Pulmonary artery endothelial cell (primary cell): ENCODE data around the gene SLC13A2. TPM values are rescaled to one million over a fixed set of nuclear protein-coding genes. Genes with fewer than 3 reads are reported as not detected.

ENCODE experiments used
- DNase-seq: peaks from one replicate; pipeline ENCODE4 v3.0.0-alpha.2; 2011; ENCODE audit warnings: low read depth, low spot score
- total RNA-seq: library from RNA; depleted of rRNA; stranded (reverse); fragments of >200 nt; gene quantifications from 2 replicates; pipeline ENCODE4 v1.2.3, GENCODE V29; 2014

SLC13A2 gene
- total RNA-seq, 1 donor from 2014 or later, result not detected

GRCh38 chr17:28492352-28493310, 19.2 kb downstream of the SLC13A2 start:
- no peak for DNase-seq

- DNase-seq, result no peak
Observed at GRCh38 chr17:28493460-28493859, 20.0 kb downstream of the SLC13A2 start.

DNA sequence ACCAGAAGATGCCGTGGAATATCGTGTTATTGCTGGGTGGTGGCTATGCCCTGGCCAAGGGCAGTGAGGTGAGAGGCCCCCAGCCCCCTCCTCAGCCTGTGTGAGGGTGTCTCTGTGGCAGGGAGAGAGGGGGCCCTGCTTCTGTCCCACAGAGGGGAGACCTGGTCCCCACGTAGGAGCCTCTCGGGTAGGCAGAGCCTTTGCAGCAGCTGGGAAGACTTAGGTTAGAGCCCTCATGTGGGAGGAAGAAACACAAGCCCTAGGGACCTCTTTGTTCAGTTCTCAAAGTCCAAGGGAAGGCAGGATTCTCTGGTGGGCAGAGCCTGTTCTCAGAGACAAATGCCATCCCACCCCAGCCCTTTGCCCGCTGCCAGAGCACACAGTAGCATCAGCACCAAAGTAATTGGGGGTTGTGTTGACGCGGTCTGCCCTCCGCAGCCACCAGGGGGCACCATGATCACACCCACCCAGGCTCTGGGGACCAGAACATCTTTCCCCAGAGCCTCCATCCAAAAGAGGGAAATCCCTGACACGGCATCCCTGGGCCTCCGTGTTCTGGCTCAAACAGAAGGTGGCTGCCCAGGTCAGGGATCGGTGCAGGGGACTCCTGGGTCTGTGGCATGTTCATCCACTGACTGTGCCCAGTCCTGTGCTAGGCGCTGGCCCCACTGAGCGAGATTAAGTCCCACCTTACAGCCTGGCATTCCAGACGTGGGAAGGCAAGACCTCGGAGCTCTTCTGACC, 21.2 kb downstream of the SLC13A2 start:
- DNase-seq, result no peak

DNA sequence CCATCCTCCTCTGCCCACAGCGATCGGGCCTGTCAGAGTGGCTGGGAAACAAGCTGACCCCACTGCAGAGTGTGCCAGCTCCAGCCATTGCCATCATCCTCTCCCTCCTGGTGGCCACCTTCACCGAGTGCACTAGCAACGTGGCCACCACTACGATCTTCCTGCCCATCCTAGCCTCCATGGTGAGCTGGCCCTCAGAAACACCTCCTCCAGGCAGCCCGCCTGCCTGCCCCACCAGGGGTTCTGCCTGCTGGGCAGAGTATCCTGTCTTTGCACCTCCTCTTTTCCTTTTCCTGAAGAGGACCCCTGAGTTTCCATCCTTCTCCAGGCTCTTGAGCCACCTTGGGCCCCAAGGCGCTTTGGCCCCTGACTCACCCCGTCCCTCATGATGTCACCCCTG, 22.2 kb downstream of the SLC13A2 start:
- no peak for DNase-seq

- no peak for DNase-seq
Observed at GRCh38 chr17:28497931-28498330, 24.5 kb downstream of the SLC13A2 start.

DNA sequence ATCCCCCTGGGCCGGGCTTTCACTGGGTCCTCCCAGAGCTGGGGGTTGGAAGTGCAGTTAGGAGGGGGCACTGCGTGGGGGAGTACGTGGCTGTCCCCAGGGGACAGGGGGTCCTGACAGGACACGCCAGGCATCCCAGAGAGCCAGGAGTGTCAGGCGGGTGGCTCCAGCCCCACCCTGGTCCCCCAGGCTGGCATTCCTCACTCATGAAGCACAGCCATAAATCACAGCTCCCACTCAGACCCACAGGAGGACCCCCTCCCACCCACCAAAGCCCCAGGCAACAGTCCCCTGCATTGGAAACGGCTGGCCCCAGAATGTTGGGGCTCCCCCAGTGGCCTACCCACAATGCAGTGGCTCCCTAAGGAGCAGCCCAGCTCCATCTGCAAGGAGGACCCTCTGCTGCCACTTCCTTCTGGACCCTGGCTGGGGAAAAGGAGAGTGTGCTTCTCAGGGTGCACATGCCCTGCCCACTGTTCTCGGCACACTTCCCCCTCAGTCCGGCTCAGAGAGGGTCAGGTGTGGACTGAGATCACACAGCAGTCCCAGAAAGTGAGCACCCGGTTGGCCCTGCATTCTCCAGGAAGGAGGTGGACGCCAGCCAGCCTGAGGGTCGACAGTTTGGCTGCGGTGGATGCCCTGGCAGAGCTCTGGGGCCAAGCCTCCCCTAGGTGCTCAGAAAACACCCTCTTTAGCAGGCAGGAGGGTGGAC, 25.4 kb downstream of the SLC13A2 start:
- DNase-seq, result no peak

GRCh38 chr17:28499364-28499664, 25.9 kb downstream of the SLC13A2 start:
- no peak for DNase-seq

DNA sequence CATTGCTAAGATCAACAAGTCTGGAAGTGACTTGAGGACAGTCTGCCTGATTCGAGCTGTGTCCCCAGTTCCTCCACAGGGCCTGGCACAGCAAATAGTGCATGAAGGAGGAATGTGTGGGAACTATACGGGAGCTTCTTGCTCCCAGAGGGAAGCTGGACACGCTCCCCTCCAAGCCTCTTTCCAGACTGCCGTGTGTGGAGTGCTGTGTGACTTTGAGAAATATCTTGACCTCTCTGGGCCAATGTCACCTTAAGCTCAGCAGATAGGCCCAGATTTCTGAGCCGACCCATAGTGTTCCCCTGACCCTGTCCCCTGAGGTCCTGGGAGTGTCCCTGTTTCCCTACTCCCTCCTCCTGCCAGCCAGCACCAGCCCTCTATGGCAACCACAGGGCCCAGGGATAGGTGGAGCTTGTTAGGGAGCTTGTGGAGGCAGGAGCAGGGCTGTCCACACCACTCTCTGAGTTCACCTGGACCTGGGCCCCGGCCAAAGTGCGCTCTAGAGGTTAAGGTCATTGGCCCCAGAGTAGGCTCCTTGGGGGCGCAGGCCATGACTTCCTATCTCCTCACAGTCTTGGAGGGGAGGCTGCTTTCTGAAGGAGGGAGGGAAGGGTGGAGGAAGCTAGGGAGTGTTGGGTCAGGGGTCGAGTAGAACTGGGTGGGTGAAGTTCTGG, 26.4 kb downstream of the SLC13A2 start:
- no peak for DNase-seq

GRCh38 chr17:28500712-28501379, 27.4 kb downstream of the SLC13A2 start:
- DNase-seq, result no peak

GRCh38 chr17:28501421-28502284, 28.2 kb downstream of the SLC13A2 start:
- no peak for DNase-seq

DNA sequence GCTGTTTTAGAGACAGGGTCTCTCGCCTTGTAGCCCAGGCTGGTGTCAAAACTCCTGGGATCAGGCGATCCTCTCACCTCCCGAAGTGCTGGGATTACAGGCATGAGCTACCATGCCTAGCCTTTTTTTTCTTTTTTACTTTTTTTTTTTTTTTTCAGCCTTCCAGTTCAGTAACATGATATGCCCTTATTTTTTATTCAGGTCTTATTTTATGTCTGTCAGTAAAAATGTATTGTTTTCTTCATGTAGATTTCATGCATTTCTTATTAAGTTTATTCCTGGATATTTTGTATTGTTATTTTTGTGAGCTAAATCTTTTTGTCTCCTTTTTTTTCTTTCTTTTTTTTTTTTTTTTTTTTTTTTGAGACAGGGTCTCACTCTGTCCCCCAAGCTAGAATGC, 30.0 kb downstream of the SLC13A2 start:
- no peak for DNase-seq

- DNase-seq, result no peak
Observed at GRCh38 chr17:28505986-28506665, 32.7 kb downstream of the SLC13A2 start, which contains the start of gene FOXN1. TSS of gene FOXN1 (plus strand) at chr17:28506348. CDS start at chr17:28523970, 17,622 bp downstream.

DNA sequence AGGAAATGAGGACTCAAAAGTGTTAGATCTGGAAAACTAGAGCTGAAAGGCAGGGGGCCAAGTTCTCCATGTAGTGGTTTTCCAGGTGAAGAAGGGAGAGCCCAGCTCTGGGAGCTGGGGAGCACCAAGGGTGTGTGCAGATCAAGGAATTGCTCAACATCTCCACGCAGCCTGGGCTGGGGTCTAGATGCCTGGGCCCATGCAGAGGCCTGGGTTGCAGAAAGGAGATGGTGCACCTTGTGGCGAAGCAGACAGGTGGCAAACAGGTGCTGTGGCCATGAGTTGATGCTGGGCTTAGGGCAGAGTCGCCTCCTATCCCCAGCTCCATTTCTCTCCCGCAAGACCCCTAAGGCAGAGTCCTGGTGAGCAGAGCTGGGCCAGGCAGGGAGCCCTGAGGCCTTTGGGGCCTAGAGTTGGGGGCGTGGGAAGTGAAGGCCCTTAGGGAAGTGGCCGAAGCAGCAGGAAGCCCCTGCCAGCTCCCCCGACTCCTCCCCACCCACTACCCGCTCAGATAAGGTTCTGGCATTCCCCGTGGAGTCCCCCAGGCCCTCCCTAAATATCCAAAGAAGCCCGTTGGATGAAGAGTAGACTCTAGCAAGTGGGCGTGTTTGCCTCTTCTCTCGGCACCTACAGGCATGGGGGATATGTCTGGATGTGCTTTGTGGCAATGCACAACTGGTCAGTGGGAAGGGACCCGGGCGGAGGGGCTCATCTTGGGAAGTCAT, 33.5 kb downstream of the SLC13A2 start:
- DNase-seq, result no peak

DNA sequence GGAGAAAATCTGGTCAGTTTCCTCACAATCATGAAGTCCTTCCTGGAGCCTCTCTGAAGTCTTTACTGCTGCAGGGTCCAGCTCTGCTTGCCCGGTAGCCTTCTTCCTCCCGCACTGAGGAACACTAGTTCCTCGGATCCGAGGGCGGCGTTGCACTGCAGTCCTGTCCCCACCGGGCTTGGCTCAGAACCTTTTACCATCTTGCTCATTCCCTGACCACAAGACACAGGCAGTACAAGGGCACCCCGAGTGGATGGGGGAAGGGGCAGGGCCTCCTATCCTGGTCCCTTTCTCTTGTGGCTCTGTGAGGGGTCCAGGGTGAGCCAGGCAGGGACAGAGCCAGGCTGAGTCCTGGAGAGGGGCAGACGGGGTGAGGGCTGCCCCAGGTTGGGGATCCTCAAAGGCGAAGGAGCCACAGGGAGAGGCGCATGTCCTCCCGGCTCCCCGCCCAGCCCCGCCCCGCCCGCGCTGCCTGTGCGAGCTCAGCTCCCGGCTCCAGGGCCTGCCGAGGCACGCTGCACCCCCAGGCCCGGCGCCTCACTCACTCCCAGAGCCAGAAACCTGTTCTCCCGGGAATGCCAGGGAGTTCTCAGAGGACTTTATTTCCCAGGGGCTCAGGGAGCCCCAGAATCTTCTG, 34.2 kb downstream of the SLC13A2 start:
- no peak for DNase-seq

GRCh38 chr17:28508211-28508724, 34.8 kb downstream of the SLC13A2 start:
- no peak for DNase-seq

DNA sequence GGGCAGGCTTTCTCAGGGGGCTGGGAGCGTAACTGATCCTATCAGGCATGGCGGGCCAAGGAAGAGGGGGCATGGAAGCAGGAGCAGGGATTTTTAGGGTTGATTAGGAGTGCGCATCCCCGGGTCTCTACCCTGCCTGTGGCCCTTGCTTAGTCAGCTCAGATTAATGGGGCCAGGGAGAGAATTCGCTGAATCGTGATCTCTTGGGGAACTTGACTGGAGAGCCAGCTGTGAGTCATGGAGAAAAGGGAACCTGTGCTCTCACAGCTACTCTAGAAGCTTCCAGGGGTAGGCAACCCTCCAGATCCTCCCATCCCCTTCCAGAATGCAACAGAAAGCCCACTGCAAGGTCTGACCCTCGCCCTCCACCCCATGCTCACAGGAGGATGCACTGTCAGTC, 36.3 kb downstream of the SLC13A2 start:
- no peak for DNase-seq

DNA sequence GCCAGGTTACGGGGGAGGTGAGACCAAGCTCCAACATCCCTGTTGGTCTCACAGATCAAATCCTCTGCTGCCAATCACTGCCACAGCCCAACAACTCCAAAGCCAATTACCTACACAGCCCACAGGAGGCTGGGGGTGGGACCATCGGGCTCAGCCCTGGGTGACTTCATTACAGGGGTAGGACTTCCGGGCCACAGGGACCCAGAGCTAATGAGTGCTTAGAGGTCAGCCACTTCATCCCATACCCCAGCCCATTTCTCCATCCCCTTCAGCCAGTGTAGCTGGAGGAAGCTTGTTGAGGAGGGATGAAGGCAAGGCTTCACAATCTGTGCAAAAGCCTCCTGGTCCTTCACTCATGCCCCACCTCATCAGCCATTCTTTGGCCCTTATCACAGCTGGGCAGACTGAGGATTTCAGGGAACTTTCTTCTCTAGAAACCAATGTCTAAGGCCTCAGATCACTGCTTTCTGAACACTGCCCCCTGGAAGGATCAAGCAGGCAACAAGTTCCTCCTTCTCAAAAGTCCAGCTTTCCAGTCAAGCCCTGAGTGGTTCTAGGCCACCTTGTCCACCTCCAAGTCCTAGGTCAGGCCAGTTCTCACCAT, 38.5 kb downstream of the SLC13A2 start:
- DNase-seq, result no peak
